Natural killer cell (primary cell): ENCODE measurements around the gene JUND. TPM values are rescaled to one million over a fixed set of nuclear protein-coding genes. Genes with fewer than 3 reads are reported as not detected.

Experiments used
- ATAC-seq, 3 donors: fragments of 150-1000 bp in 2 of 3; fragments of 200-7000 bp in 1 of 3; cut with Tn5 transposase; 1 replicate in 1 of 3; 2 replicates in 2 of 3; pipeline ENCODE4 v1.10.0; 2021; ENCODE audit warnings: mild to moderate bottlenecking in 2 of 3, moderate library complexity in 2 of 3
- DNase-seq, 2 donors: peaks; one replicate each; pipeline versions ENCODE4 v3.0.0 to v3.0.0-alpha.2; 2013 to 2021; ENCODE audit warnings: mixed read lengths in 1 of 2
- H3K27ac ChIP-seq: one replicate; pipeline ENCODE4 v1.5.1; 2013; ENCODE audit warnings: mild to moderate bottlenecking, low read length
- H3K27me3 ChIP-seq: one replicate; pipeline ENCODE4 v1.6.1; 2013; ENCODE audit warnings: low read length; ENCODE audit not compliant: control insufficient read depth, insufficient read depth
- H3K36me3 ChIP-seq: one replicate; pipeline ENCODE4 v1.6.1; 2013; ENCODE audit warnings: low read length; ENCODE audit not compliant: control insufficient read depth, insufficient read depth
- H3K4me1 ChIP-seq: one replicate; pipeline ENCODE4 v1.6.1; 2013; ENCODE audit warnings: low read length; ENCODE audit not compliant: control insufficient read depth, insufficient read depth
- H3K4me3 ChIP-seq: one replicate; pipeline ENCODE4 v1.5.1; 2013; ENCODE audit warnings: low read length
- H3K9me3 ChIP-seq: one replicate; pipeline ENCODE4 v1.6.1; 2013; ENCODE audit warnings: low read length; ENCODE audit not compliant: control insufficient read depth, insufficient read depth
- H3K27ac Mint-ChIP-seq, 2 donors: one replicate each; pipeline ENCODE4 v1.8.0; 2022; ENCODE audit warnings: mild to moderate bottlenecking in 2 of 2, mixed read lengths in 2 of 2, moderate library complexity in 1 of 2
- H3K27me3 Mint-ChIP-seq, 2 donors: one replicate each; pipeline ENCODE4 v1.8.0; 2022; ENCODE audit warnings: low read depth in 2 of 2, mixed read lengths in 2 of 2
- H3K36me3 Mint-ChIP-seq: one replicate; pipeline ENCODE4 v1.8.0; 2022; ENCODE audit warnings: mixed read lengths
- H3K4me1 Mint-ChIP-seq, 2 donors: one replicate each; pipeline ENCODE4 v1.8.0; 2022; ENCODE audit warnings: mixed read lengths in 2 of 2
- H3K4me3 Mint-ChIP-seq: one replicate; pipeline ENCODE4 v1.8.0; 2022; ENCODE audit warnings: mild to moderate bottlenecking, moderate library complexity, mixed read lengths
- H3K9me3 Mint-ChIP-seq, 2 donors: one replicate each; pipeline ENCODE4 v1.8.0; 2022; ENCODE audit warnings: mixed read lengths in 2 of 2
- WGBS: methylation state at CpG from one replicate; pipeline ENCODE4 v1.1.7; 2013; ENCODE audit warnings: missing lambda C conversion rate; ENCODE audit not compliant: insufficient coverage; 5-methylcytosine and 5-hydroxymethylcytosine counted together
- intact Hi-C: fragments of 100-400 bp; cut with micrococcal nuclease; formaldehyde crosslinking; loops from one replicate; pipeline ENCODE4 v1.14.2; 2022
- total RNA-seq, 4 donors: library from RNA; stranded (reverse); fragments of 120-200 nt in 1 of 4; gene quantifications; one replicate each; pipeline versions ENCODE4 v1.2.3 to v1.2.4, GENCODE V29; 2013 to 2022
- TF ChIP-seq, protein P1 (sequence below): fragments of 200-600 bp; IDR thresholded peaks from one replicate; pipeline ENCODE4 v1.8.0; 2022; ENCODE audit warnings: antibody characterized with exemption

JUND gene
- total RNA-seq, 3 donors from 2014 or later (not counting 1 experiment from before 2014, with no cell fraction given) = 1,182 to 2,122 (median 1,520) TPM

DNA sequence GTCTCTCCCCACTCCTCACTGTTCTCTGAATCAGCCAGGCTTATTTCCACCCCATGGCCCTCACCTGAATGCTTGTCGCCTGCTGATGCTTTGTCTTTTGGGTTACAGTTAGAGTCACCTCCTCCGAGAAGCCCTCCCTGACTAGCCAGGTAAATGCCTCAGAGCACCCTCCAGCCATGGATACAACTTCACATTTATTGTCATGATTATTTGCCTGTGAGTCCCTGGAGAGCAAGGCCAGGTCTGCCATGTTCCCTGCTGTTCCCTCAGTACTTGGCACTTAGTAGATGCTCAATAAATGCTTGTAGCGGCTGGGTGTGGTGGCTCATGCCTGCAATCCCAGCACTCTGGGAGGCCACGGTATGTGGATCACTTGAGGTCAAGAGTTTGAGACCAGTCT lies 51.5 kb downstream of the JUND start:
- Mint-ChIP-seq H3K36me3 (no peaks in the 10 kb centered on the region), H3K27me3 (peaks cover 48 to 63% of the 10 kb centered on the region in 2 donors), H3K4me1 (peaks cover 0 to 12% of the 10 kb centered on the region in 2 donors), H3K27ac (no peak overlapping the region), H3K4me3 (no peak overlapping the region), H3K9me3 (peaks cover 0 to 3% of the 10 kb centered on the region in 2 donors)
- intact Hi-C loops = no loop called here
- Histone ChIP-seq H3K36me3 (no peaks in the 10 kb centered on the region), H3K9me3 (peaks cover 10% of the 10 kb centered on the region), H3K4me1 (peaks cover 12% of the 10 kb centered on the region), H3K27ac (no peak overlapping the region), H3K4me3 (no peak overlapping the region), H3K27me3 (peaks cover 43% of the 10 kb centered on the region)
- TF ChIP-seq, protein P1, sequence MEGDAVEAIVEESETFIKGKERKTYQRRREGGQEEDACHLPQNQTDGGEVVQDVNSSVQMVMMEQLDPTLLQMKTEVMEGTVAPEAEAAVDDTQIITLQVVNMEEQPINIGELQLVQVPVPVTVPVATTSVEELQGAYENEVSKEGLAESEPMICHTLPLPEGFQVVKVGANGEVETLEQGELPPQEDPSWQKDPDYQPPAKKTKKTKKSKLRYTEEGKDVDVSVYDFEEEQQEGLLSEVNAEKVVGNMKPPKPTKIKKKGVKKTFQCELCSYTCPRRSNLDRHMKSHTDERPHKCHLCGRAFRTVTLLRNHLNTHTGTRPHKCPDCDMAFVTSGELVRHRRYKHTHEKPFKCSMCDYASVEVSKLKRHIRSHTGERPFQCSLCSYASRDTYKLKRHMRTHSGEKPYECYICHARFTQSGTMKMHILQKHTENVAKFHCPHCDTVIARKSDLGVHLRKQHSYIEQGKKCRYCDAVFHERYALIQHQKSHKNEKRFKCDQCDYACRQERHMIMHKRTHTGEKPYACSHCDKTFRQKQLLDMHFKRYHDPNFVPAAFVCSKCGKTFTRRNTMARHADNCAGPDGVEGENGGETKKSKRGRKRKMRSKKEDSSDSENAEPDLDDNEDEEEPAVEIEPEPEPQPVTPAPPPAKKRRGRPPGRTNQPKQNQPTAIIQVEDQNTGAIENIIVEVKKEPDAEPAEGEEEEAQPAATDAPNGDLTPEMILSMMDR = no peak
- WGBS = 87% methylated on average over 4 of the region's 4 CpGs
- DNase-seq = no peak
- ATAC-seq = no peak

Other genes with a start within 250 kb of the JUND start
- gene IL12RB1, start 194.7 kb downstream of the JUND start, total RNA-seq = 100 to 1,000 TPM in 1 of 3 donors, 10 to 100 TPM in 2; 90.1 to 105 (median 95.7) TPM
- gene MAST3, start 183.8 kb downstream of the JUND start, total RNA-seq = 100 to 1,000 TPM in 2 of 3 donors, 10 to 100 TPM in 1; 84.5 to 101 (median 101) TPM
- 10 to 100 TPM; 12.3 to 26.4 (median 16.0) TPM for gene PIK3R2, start 128.5 kb downstream of the JUND start, total RNA-seq
- 100 to 1,000 TPM in 1 of 3 donors, 10 to 100 TPM in 2; 38.2 to 109 (median 89.5) TPM for gene IFI30, start 107.8 kb downstream of the JUND start, total RNA-seq
- 1 to 10 TPM; 4.1 to 5.6 (median 4.5) TPM for gene MPV17L2, start 88.4 kb downstream of the JUND start, total RNA-seq
- 1 to 10 TPM; 5.2 to 7.8 (median 7.6) TPM for gene RAB3A, start 77.6 kb downstream of the JUND start, total RNA-seq
- not detected for gene PDE4C, start 55.2 kb downstream of the JUND start, total RNA-seq
- gene IQCN, start 7.2 kb downstream of the JUND start, total RNA-seq = 10 to 100 TPM; 13.7 to 19.4 (median 15.6) TPM
- 10 to 100 TPM; 42.4 to 60.8 (median 44.8) TPM for gene LSM4, start 41.5 kb upstream of the JUND start, total RNA-seq
- 10 to 100 TPM; 69.1 to 73.3 (median 71.0) TPM for gene PGPEP1, start 59.0 kb upstream of the JUND start, total RNA-seq
- gene GDF15, start 104.5 kb upstream of the JUND start, total RNA-seq = 1 to 10 TPM in 1 of 3 donors, under 1 TPM in 1, not detected in 1; 0.85 to 1.5 TPM
- 10 to 100 TPM in 2 of 3 donors, 1 to 10 TPM in 1; 3.9 to 28.2 (median 12.0) TPM for gene LRRC25, start 116.0 kb upstream of the JUND start, total RNA-seq
- 100 to 1,000 TPM; 137 to 169 (median 158) TPM for gene SSBP4, start 137.8 kb upstream of the JUND start, total RNA-seq
- 10 to 100 TPM; 39.7 to 53.6 (median 40.1) TPM for gene ISYNA1, start 156.5 kb upstream of the JUND start, total RNA-seq
- gene ELL, start 240.4 kb upstream of the JUND start, total RNA-seq = 10 to 100 TPM; 61.1 to 64.3 (median 63.8) TPM